Dermis blood vessel endothelial cell (primary cell): ENCODE data around the gene THAP12. TPM values are rescaled to one million over a fixed set of nuclear protein-coding genes. Genes with fewer than 3 reads are reported as not detected.
"Not testable (repeated sequence)": the region's sequence is repeated elsewhere in the genome, so short reads cannot be mapped to it uniquely, and the experiment has no call there.

Experiments used
- DNase-seq: peaks from one replicate; pipeline ENCODE4 v3.0.0; 2010
- total RNA-seq: library from RNA; depleted of rRNA; stranded (reverse); fragments of >200 nt; gene quantifications from 2 replicates; pipeline ENCODE4 v1.2.3, GENCODE V29; 2014

Gene THAP12, protein sequence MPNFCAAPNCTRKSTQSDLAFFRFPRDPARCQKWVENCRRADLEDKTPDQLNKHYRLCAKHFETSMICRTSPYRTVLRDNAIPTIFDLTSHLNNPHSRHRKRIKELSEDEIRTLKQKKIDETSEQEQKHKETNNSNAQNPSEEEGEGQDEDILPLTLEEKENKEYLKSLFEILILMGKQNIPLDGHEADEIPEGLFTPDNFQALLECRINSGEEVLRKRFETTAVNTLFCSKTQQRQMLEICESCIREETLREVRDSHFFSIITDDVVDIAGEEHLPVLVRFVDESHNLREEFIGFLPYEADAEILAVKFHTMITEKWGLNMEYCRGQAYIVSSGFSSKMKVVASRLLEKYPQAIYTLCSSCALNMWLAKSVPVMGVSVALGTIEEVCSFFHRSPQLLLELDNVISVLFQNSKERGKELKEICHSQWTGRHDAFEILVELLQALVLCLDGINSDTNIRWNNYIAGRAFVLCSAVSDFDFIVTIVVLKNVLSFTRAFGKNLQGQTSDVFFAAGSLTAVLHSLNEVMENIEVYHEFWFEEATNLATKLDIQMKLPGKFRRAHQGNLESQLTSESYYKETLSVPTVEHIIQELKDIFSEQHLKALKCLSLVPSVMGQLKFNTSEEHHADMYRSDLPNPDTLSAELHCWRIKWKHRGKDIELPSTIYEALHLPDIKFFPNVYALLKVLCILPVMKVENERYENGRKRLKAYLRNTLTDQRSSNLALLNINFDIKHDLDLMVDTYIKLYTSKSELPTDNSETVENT
- 48.8 and 49.0 TPM in 2 replicates for total RNA-seq

DNA sequence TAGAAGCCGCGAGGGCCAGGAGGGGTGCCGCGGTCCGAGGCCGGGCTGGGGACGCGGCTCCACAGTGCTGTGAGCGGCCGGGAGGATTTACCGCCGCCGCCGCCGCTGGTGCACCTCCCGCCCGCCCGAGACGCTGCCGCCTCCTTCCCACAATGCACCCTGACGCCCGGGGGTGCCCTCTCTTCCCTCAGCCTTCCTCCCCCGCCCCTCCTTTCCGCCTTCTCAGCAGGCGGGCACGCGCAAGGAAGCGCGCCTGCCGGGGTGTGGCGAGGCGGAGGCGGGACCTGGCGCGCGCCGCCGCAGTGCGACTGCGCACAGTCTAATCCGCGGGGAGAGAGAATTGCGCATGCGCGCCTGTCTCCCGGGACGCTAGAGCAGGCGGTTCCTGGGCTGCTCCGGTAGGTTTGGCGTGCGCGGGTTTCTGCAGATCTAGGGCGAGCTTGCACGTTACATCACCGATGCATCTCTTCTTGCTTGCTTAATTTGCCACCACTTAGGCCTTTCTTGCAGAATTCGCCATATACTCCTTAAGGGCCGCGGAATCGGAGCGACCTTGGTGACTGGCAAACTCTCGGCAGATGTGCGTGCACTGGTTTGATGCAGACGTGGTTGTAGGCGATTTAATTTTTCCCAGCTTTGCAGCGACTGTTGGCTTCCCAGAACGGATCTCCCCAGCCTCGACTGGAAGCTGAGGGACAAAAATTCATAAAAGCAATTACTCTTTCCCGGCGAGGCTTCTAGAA is at the start of gene THAP12, which contains the start of gene GVQW3:
Gene THAP12 (minus strand): TSS at position 156 of the 743 bp plus-strand sequence. CDS start 296 bp downstream, outside the sequence.
Gene GVQW3 (plus strand): TSS at position 347 of the 743 bp plus-strand sequence. CDS start 506 bp downstream, outside the sequence.
- peak; percentile 98 for DNase-seq

GRCh38 chr11:76426660-76427059 is 45.7 kb upstream of the THAP12 start:
- no peak for DNase-seq

GRCh38 chr11:76424891-76425290 is 44.0 kb upstream of the THAP12 start:
- no peak for DNase-seq

- no peak for DNase-seq
These were observed 43.4 kb upstream of the THAP12 start for GRCh38 chr11:76424379-76424778.

DNA sequence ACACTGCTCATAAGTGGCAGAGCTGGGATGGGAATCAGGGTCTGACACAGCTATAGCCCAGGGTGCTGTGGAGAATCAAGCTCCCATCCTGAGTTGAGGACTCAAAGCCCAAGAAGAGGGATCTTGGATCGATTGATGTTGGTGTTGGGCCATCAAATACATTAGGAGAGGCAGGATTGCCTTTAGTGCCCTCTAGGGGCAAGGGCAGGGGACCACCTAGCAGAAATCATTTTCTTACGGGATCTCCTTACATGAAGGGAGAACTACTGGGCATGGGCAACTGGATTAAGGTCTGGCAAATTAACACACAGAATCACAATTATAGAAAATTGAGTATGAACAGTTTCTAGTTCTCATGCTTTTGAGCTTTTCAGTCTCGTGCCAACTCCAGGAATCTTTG is 39.0 kb upstream of the THAP12 start:
- DNase-seq, result peak; percentile 23

GRCh38 chr11:76415073-76415472 is 34.1 kb upstream of the THAP12 start:
- no peak for DNase-seq

DNA sequence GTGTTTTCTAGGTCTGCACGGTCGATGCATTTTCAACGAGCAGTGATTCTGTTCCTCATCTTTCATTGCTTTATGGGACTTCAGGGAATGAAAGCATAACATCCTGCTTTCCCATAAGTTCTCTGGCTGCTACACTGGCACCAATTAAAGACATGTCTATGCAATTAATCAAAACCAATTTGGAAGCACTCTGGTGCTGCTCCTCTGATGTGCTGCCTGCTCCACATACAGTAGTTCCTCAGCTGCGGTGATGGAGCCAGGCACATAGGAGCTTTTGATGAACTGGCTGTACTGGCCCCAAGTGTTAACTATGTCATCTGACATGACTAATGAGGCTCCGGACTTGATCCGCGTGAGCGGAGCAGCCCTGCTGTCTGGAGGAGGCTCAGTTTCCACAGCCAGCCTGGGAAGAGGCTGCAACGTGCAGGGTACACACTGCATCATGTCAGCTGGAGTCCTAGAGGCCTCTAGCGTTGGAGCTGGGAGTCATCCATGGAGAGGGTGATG is 30.0 kb upstream of the THAP12 start:
- no peak for DNase-seq

DNA sequence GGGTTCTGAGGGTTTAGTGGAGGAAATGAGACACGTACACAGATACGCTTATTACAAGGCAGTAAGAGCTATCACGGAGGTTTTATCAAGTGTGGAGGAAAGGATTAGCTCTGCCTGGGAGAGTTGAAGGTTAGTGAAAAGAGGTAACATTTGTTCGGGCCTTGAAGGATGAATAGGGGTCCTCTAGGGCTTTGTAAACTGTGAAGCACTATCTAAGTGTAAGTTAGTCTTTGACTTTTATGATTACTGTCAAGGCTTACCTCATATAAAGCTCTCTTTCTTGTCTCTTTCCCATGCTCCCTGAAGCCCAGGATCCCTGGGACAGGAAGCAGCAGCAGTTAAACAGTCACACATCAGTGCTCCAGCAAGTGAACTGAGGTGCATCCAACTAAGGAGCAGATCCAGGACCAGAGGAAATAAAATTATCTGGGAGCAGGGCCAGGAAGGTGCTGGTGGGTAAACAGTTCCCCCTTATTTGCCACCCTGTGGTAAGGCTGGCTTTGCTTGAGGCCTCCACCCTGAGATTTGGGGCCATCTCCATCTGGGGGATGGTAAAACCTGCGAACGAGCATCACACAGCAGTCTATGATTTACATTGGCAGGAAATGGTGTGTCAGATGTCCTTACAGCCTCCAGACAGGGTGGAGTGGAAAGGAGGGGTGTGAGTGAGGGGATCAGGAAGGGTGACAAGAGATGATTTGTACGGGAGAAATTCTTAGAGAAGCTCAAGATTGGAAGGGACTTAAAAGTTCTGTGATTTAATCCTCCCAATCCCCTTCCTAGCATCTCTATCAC is 27.4 kb upstream of the THAP12 start:
- DNase-seq, result no peak

DNA sequence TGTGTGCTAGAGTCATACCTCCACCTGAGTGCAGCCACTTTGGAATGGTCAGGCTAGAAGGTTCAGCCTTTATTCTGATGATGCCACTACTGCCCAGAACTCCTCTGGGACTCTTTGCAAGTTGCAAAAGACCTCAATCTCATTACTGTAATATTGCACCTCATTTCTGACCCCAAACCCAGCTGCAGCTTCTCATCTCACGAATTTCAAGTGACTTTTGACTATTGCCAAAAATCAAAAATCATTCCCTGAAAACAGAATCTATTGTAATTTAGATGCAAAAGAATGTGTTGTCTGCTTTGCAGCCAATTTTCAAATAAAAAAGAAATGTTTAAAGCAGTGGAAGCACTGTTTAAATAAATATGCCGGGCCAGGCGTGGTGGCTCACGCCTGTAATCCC is 25.4 kb upstream of the THAP12 start:
- no peak for DNase-seq

DNA sequence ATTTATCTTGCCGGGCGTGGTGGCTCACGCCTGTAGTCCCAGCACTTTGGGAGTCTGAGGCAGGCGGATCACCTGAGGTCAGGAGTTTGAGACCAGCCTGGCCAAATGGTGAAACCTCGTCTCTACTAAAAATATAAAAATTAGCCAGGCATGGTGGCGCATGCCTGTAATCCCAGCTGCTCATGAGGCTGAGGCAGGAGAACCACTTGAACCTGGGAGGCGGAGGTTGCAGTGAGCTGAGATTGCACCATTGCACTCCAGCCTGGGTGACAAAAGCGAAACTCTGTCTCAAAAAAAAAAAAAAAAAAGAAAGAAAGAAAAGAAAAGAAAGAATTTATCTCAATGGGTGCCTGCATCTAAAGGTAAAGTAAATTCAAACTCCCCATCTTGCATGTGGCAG is 20.6 kb upstream of the THAP12 start:
- not testable (repeated sequence) for DNase-seq

DNA sequence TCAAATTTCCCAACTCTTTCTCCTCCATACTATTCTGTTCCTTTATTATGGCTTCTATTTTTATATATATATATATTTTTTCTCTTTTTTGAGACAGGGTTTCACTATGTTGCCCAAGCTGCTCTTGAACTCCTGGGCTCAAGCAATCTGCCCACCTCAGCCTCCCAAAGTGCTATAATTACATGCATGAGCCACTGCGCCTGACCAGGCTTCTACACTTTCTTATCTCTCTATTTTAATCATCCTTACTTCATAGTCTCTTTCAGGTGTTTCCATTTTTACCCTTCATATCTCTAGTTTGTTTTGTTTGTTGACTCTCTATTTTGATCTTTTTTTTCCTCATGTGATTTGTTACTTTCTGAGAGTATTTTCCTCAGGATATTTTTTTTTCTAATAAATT is 20.0 kb upstream of the THAP12 start:
- DNase-seq, result no peak

DNA sequence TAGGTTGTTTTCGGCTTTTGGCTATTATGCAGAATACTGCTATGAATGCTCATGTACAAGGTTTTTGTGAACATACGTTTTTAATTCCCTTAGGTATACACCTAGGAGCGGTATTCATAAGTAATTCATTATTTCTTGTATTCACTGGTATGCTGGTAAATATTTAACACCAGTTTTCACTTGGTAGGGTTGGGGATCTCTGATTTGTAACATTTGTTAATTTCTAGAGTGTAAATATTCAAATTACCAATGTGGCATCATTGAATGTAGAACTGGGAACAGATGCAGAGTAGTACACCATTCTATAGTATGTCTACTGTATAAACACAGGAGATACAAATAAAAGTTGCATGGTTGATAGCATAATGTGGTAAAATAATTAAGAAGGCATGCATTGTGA is 16.5 kb upstream of the THAP12 start:
- no peak for DNase-seq

GRCh38 chr11:76395296-76395695 is 14.4 kb upstream of the THAP12 start:
- no peak for DNase-seq

DNA sequence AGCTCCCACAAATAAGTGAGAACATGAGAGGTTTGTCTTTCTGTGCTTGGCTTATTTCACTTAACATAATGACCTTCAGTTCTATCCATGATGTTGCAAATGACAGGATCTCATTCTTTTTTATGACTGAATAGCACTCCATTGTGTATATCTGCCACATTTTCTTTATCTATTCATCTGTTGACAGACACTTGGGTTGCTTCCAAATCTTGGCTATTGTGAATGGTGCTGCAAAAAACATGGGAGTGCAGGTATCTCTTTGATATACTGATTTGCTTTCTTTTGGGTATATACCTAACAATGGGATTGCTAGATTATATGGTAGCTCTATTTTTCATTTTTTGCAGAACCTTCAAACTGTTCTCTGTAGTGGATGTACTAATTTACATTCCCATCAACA is 13.5 kb upstream of the THAP12 start:
- DNase-seq, result no peak

GRCh38 chr11:76392870-76393269 is 11.9 kb upstream of the THAP12 start:
- DNase-seq, result no peak

DNA sequence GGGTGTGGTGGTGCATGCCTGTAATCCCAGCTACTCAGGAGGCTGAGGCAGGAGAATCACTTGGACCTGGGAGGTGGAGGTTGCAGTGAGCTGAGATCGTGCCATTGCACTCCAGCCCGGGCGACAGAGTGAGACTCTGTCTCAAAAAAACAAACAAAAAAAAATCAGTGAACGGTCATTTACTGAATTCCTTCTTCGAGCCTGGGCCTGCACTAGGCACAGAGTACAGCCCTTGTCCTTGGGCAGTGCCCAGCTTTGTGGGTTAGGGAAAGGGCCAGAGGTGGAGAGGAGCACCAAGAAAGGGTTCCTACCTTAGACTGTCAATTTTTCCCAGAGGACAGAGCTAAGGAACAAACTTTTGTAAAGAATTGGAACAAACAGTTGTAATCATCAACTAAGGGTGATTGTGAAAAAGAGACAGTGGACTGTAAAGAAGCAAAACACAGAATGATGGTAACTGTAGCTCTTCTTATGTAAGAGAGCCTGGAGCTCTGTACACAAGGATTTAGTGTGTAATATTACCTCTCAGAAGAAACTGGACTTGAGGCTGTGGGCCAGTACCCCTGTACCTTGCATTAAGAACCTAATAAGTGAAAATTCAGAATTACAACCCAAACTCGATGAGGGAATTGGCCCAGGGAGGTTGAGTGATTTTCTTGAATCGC is 11.0 kb upstream of the THAP12 start:
- no peak for DNase-seq

DNA sequence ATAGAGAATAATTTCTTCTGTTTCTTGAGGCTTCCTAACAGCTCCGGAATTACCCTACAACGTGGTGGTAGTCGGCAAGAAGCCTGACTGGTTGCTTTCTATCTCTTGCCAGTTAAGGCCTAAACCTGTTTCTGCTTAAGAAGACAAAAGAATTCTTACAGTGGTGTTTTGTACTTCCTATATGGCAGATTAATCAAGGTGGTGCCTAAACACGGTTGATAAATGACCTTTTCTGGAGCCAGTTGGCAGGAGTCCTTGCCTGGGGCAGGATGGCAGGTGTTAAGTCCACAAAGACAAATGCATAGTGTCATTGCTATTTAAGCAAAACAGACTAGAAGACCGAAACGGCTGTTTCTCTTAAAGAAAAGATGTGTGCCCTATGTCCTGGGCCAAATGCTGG is 10.1 kb upstream of the THAP12 start:
- DNase-seq, result no peak

DNA sequence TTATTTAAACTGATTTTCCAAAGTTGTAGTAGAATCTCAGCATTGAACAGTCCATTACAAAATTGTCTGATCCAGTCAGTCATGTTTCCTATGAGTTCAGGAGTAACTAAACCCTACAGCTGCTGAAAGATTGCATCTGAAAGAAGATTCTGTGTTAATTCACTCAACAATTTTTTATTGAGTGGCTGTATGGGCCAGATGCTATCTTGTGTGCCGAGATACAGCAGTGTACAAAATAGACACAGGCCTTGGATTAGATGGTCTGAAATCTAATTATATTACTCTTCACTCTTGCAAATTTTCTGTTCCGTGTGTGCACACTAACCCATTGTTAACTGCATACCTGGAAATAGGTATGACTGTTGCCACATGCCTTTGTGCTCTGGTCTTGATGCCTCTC is 7.5 kb upstream of the THAP12 start:
- DNase-seq, result no peak

DNA sequence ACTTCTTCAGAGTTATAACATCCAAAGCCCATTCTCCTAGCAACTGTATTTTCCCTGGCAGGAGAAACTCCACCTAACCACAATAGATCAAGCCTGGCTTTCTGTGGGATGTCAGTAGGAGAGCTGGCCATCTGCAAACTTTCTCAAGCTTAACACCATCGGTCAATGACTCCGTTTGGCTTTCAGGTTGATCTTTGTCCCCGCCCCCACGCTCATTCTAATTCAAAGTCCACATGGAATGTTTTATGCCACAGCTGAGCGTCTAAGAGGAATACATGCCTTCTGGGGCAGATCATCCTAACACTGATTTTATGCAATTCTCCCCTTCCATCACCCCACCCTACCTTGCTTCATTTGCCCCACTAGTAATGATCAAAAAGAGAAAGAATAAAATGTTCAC is 5.0 kb upstream of the THAP12 start:
- no peak for DNase-seq

DNA sequence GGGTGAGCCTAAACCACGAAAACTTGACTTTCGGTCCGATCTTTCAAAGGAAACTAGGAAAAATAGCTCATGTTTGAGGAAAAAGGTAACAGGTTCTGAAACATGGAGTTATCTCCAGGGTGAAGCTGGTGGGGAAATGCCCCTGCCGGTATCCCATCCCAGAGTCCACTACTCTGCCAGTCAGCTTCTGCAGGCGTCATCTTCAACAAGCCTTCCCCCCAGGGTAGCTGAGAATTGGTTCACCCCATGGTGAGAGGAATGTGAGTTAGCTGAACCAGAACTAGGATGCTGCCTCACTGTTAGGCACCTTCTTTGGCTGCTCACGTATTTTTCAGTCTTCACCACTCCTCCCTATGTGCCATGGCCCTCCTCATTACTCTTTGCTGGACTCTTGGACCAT is 1.3 kb upstream of the THAP12 start:
- DNase-seq, result no peak

DNA sequence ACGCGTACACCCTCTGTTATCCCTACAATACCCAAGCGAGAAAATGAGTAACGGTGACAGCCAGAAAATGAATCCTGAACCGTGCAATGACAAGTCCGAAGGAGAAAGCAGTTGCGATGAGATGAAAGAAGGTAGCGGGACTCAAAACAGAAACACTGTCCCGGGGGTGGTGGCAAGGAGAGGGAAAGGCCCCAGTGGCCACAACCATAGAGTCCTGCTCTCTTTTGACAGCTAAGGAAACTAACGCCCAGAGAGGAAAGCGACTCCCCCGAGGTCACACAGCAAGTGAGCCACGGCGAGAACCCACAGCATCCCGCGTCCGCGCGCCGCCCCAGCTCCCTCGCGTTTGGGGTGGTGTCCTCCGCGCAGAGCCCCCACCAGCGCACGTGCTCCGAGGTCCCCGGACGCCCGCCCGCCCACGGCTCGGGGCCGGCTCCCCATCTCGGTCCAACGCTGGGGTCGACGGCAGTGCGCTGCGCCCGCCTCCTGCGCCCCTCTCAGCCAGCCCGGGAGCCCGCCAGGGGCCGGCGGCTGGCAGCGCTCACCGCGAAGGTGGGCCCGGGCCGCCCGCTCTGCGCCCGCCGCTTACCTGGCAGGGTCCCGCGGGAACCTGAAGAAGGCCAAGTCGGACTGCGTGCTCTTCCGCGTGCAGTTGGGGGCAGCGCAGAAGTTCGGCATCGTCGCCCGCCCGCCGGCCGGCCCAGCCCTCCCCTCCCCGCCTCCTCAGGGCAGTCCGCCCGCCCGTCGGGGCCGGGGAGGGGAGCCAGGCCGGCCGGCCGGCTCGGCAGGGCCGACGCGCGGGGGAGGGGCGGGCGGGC is 564 bp downstream of the THAP12 start:
- DNase-seq, result peak; percentile 28
